NCI-H510A treated with DMSO at 0.1 percent for 48 hours (cell line): ENCODE measurements around the gene KRTAP12-4.
"Not testable (repeated sequence)": the region's sequence is repeated elsewhere in the genome, so short reads cannot be mapped to it uniquely, and the experiment has no call there.

Experiments
- DNase-seq: peaks from one replicate; lab custom pipeline; 2025; lab: John Stamatoyannopoulos, UW

KRTAP12-4 gene

GRCh38 chr21:44686843-44687561, 32.5 kb upstream of the KRTAP12-4 start:
- no peak for DNase-seq

- no peak for DNase-seq
Observed at GRCh38 chr21:44686000-44686781, 31.7 kb upstream of the KRTAP12-4 start.

GRCh38 chr21:44685050-44685449, 30.6 kb upstream of the KRTAP12-4 start:
- not testable (repeated sequence) for DNase-seq

GRCh38 chr21:44684483-44684882, 30.0 kb upstream of the KRTAP12-4 start:
- no peak for DNase-seq

GRCh38 chr21:44684077-44684476, 29.6 kb upstream of the KRTAP12-4 start:
- DNase-seq, result no peak

GRCh38 chr21:44682580-44683151, 28.2 kb upstream of the KRTAP12-4 start:
- no peak for DNase-seq

- DNase-seq, result peak; percentile 13
Observed at GRCh38 chr21:44681861-44682579, 27.6 kb upstream of the KRTAP12-4 start, which contains the start of gene KRTAP12-1. KRTAP12-1 (minus strand) TSS chr21:44682163; CDS start chr21:44682123, 40 bp downstream.

GRCh38 chr21:44681152-44681551, 26.7 kb upstream of the KRTAP12-4 start:
- no peak for DNase-seq

- DNase-seq, result no peak
Observed at GRCh38 chr21:44677881-44678280, 23.4 kb upstream of the KRTAP12-4 start.

GRCh38 chr21:44671911-44672310, 17.5 kb upstream of the KRTAP12-4 start:
- DNase-seq, result no peak

- no peak for DNase-seq
Observed at GRCh38 chr21:44670642-44671432, 16.4 kb upstream of the KRTAP12-4 start.

- no peak for DNase-seq
Observed at GRCh38 chr21:44667612-44668011, 13.2 kb upstream of the KRTAP12-4 start.

- no peak for DNase-seq
Observed at GRCh38 chr21:44666401-44667320, 12.2 kb upstream of the KRTAP12-4 start, which contains the start of gene KRTAP12-2. KRTAP12-2 (minus strand) TSS chr21:44666927; CDS start chr21:44666886, 41 bp downstream.

GRCh38 chr21:44664691-44665090, 10.2 kb upstream of the KRTAP12-4 start:
- DNase-seq, result no peak

GRCh38 chr21:44661567-44661966, 7.1 kb upstream of the KRTAP12-4 start:
- not testable (repeated sequence) for DNase-seq

- DNase-seq, result no peak
Observed at GRCh38 chr21:44658913-44659595, 4.6 kb upstream of the KRTAP12-4 start.

GRCh38 chr21:44658541-44658910, 4.1 kb upstream of the KRTAP12-4 start:
- DNase-seq, result no peak

- no peak for DNase-seq
Observed at GRCh38 chr21:44657635-44658540, 3.4 kb upstream of the KRTAP12-4 start, which contains the start of gene KRTAP12-3. KRTAP12-3 (plus strand) TSS chr21:44657932; CDS start chr21:44657980, 48 bp downstream.
